Measurements from ENCODE around the gene RNF187.

RNF187 gene

GRCh38 chr1:228440761-228441500, 46.3 kb upstream of the RNF187 start:
- Histone ChIP-seq H2AFZ (ENCODE audit: low read depth, low read length) (no peak overlapping the region), H3K36me3 (ENCODE audit: insufficient read depth, low read length) (no peaks in the 10 kb centered on the region), H3K4me1 (ENCODE audit: insufficient read depth, low read length) (no peaks in the 10 kb centered on the region), H3K4me2 (ENCODE audit: insufficient read depth, low read length) (no peak overlapping the region), H3K27me3 (ENCODE audit: insufficient read depth, low read length, poor library complexity) (peaks cover 11% of the 10 kb centered on the region), H3K79me2 (ENCODE audit: insufficient read depth, low read length) (no peaks in the 10 kb centered on the region), H3K4me3 (ENCODE audit: low read depth in 1 of 2, low read length in 2 of 2) (no peak overlapping the region), H3K27ac (ENCODE audit: low read length) (no peak overlapping the region), H4K20me1 (ENCODE audit: insufficient read depth, low read length) (no peaks in the 10 kb centered on the region; the same call in 1 of the 2 replicates), H3K9me3 (ENCODE audit: insufficient read depth, low read length, severe bottlenecking) (no peaks in the 10 kb centered on the region), H3K9ac (ENCODE audit: low read depth, low read length) (no peak overlapping the region)
- DNase-seq, result no peak
- no peak for TF ChIP-seq CTCF (IDR thresholded peaks at IDR 0.05; ENCODE audit: borderline replicate concordance, extremely low read depth, low read length, poor library complexity, severe bottlenecking)
- no peak for TF ChIP-seq EZH2 (IDR thresholded peaks at IDR 0.05; ENCODE audit: borderline replicate concordance, low read depth, low read length, severe bottlenecking)
- ATAC-seq (ENCODE audit: insufficient read depth, low read depth), result no peak

- TF ChIP-seq EZH2 (IDR thresholded peaks at IDR 0.05; ENCODE audit: borderline replicate concordance, low read depth, low read length, severe bottlenecking) (no peak), CTCF (IDR thresholded peaks at IDR 0.05; ENCODE audit: borderline replicate concordance, extremely low read depth, low read length, poor library complexity, severe bottlenecking) (no peak)
- Histone ChIP-seq H3K9ac (ENCODE audit: low read depth, low read length) (no peak overlapping the region), H2AFZ (ENCODE audit: low read depth, low read length) (no peak overlapping the region), H3K4me2 (ENCODE audit: insufficient read depth, low read length) (no peak overlapping the region), H3K4me1 (ENCODE audit: insufficient read depth, low read length) (no peaks in the 10 kb centered on the region), H3K27me3 (ENCODE audit: insufficient read depth, low read length, poor library complexity) (peaks cover 11% of the 10 kb centered on the region), H3K9me3 (ENCODE audit: insufficient read depth, low read length, severe bottlenecking) (no peaks in the 10 kb centered on the region), H3K27ac (ENCODE audit: low read length) (no peak overlapping the region), H3K79me2 (ENCODE audit: insufficient read depth, low read length) (no peaks in the 10 kb centered on the region), H4K20me1 (ENCODE audit: insufficient read depth, low read length) (no peaks in the 10 kb centered on the region; the same call in 1 of the 2 replicates), H3K36me3 (ENCODE audit: insufficient read depth, low read length) (no peaks in the 10 kb centered on the region), H3K4me3 (ENCODE audit: low read depth in 1 of 2, low read length in 2 of 2) (no peak overlapping the region)
- ATAC-seq (ENCODE audit: insufficient read depth, low read depth) (no peak), DNase-seq (no peak)
These were observed 43.8 kb upstream of the RNF187 start for GRCh38 chr1:228443395-228443794.

GRCh38 chr1:228445490-228445842, 41.7 kb upstream of the RNF187 start:
- DNase-seq, result no peak
- Histone ChIP-seq H3K4me2 (ENCODE audit: insufficient read depth, low read length) (no peak overlapping the region), H3K4me3 (ENCODE audit: low read depth in 1 of 2, low read length in 2 of 2) (no peak overlapping the region), H2AFZ (ENCODE audit: low read depth, low read length) (no peak overlapping the region), H3K36me3 (ENCODE audit: insufficient read depth, low read length) (no peaks in the 10 kb centered on the region), H3K9ac (ENCODE audit: low read depth, low read length) (no peak overlapping the region), H3K4me1 (ENCODE audit: insufficient read depth, low read length) (no peaks in the 10 kb centered on the region), H3K27me3 (ENCODE audit: insufficient read depth, low read length, poor library complexity) (peaks cover 11% of the 10 kb centered on the region), H3K79me2 (ENCODE audit: insufficient read depth, low read length) (no peaks in the 10 kb centered on the region), H4K20me1 (ENCODE audit: insufficient read depth, low read length) (no peaks in the 10 kb centered on the region), H3K27ac (ENCODE audit: low read length) (no peak overlapping the region), H3K9me3 (ENCODE audit: insufficient read depth, low read length, severe bottlenecking) (no peaks in the 10 kb centered on the region)
- TF ChIP-seq CTCF (IDR thresholded peaks at IDR 0.05; ENCODE audit: borderline replicate concordance, extremely low read depth, low read length, poor library complexity, severe bottlenecking) (no peak), EZH2 (IDR thresholded peaks at IDR 0.05; ENCODE audit: borderline replicate concordance, low read depth, low read length, severe bottlenecking) (no peak)
- no peak for ATAC-seq (ENCODE audit: insufficient read depth, low read depth)

Measured in DND-41 (cell line).